OCI-LY1 (cell line): ENCODE measurements around the gene ZMAT3.

Experiments
- CTCF ChIP-seq: fragments of 200-600 bp; sonication (generic), shearing (Covaris generic); IDR thresholded peaks from 2 replicates; pipeline ENCODE4 v1.5.1; 2017; ENCODE audit warnings: mild to moderate bottlenecking, antibody characterized with exemption, low read length, moderate library complexity, mixed read lengths
- EZH2 ChIP-seq: fragments of 200-600 bp; sonication (generic), shearing (Covaris generic); IDR thresholded peaks from 2 replicates; pipeline ENCODE4 v1.8.0; 2017; ENCODE audit warnings: borderline replicate concordance, mixed run types, mild to moderate bottlenecking, antibody characterized with exemption, low read length, moderate library complexity, mixed read lengths

GRCh38 chr3:179036626-179037300 is 34.8 kb downstream of the ZMAT3 start:
- TF ChIP-seq CTCF: no peak
- no peak for TF ChIP-seq EZH2
